Measurements from ENCODE around the gene EPN1. TPM values are rescaled to one million over a fixed set of nuclear protein-coding genes. Genes with fewer than 3 reads are reported as not detected.

The EPN1 gene
- polyA plus RNA-seq, 10 donors: 59.0 to 99.0 (median 74.3) TPM

DNA sequence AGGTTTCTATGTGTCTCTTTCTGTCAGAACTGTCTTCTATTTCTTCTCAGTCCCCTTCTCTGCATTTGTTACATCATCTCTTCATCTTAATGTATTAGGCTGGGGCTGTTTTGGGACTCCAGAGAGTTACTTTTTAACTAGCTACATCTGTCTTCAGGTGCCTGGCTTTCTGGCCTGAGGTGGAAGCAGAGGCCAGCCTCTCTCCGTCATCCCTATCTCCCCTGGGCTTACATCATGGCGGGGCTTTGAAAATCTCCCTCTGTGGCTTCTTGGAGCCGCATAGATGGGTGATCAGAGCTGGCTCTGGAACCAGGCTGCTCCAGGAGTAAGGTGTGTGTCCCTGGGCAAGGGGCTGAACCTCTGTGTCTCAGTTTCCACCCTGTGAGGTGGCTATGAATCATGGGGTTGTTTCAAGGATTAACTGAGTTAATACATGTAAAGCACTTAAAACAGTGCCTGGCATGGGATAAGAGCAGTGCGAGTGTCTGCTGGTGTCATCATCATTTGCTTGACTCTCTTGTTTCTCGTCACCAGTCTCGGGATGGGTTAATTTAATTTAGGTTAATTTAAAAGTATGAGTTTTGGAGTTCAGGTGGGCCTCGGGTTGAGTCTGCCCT lies 2.0 kb downstream of the EPN1 start:
- DNase-seq: no peak

DNA sequence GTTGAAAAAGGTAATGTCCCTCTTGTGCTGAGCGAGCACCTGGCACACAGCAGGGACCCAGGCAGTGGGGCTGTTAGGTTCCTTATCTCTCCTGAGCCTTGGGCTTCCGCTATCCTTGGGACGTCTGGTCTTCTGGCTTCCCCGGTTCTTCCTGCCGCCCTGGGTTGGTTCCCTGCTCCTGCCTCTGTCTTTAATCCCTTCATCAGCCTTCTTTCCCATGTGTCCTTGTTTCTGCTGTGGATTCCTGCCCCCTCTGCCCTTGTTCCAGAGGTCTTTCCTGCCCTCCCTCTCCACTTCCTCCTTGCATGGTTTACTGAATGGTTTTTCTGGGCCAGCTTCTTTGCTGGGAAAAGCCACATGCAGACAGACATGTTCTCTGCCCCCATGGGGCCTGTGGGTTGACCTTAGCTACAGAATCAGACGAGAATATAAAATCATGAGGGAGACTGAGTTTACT lies 2.6 kb downstream of the EPN1 start:
- DNase-seq: no peak

DNA sequence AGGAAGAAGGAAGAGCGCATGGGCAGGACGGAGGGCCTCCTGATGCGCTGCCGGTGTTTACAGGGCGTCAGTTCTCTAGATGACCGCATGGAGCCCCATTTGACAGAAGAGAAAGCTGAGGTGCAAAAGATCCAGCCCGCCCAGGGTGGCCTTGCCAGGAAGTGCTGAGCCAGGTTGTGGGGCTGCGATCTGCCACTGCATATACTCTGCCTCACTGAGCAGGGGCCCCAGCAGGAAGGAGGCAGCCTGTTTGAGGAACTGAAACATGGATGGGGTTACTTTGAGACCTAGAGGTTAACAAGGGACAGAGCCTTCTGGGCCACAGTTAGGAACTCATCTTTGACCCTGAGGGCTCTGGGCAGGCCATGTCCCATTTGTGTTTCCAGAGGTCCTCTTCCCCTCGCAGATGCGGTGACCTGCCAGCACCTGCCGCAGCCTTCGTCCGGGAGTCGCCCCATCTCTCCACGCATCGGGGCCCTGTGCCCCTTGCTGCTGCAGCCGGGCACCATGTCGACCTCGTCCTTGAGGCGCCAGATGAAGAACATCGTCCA lies 3.2 kb downstream of the EPN1 start:
- DNase-seq: peak in 2 of 3 donors; percentile 26 to 49

DNA sequence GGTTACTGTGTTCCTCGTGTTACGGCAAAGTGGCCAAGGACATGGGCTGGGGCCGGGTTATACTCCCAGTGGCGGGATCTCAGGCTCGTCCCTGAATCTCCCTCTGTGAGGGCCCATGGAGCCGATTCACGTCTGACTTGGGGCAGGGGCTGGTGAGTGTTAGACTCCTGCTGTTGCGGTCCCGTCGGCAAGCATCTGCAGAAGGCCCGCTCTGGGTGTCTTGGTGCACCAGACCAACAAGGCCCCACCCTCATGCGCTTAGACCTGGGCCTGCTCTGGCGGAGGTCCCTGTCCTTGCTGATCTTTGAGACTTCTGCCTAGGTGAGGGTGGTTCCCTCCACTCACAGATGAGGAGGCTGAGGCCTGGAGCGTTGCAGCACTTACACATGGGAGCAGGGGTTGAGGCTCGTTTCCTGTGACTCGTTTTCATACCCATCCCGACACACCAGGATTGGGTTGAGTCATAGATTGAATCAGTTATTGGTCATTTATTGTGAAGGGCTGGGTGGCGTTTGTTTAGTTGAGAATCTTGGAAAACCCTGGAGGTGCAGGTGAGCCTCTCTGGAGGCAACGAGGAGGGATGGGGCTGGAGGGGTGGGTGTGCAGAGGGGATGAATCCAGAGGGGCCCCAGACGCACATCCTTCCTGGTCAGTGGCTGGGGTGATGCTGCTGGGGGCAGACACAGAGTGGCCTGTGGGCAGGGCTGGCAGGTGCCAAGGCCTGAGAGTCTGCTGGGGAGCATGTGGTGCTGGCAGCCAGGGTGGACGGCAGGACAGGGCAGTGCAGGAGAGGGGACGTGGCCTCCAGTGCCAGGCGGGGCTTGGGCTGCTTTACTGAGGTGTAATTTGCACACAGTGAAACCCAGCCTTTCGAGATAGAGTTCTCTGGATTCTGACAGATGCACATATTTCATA lies 4.6 kb downstream of the EPN1 start:
- DNase-seq: no peak

DNA sequence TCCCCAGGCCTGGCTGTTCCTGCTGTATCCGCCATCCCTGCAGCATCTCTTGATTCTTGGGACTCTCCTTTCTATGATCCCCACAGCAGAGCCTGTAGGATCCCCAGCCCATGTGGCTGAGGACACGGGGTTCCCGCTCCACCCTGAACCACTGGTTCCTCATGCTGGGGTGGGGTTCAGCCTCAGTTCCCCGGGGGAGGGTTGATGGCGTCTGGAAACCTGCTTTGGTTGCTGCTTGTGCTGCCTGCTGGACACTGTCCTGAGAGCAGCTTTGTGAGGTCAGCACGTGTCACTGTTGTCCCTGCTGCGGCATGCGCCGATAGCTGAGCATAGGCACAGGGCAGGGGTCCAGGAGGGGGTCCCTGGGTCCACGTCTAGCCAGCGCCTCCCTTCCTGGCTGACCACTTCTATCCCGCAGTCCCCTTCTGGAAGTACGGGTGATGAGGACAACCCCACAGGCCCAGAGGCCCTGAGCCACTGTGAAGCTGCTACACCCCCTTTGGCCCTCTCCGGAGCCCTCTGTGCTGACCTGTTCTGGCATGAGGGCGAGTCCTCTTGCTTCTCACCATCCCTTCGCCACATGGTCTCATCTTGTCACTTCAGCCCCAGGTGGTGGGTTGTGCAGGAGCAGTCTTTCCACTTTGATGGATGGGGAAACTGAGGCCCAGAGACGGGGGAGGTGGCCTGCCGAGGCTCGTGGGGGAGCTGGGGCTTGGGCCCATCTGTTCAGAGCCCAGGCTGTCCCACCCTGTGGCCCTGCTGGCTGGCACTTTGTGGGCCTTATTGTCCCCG lies 5.5 kb downstream of the EPN1 start:
- no peak for DNase-seq

DNA sequence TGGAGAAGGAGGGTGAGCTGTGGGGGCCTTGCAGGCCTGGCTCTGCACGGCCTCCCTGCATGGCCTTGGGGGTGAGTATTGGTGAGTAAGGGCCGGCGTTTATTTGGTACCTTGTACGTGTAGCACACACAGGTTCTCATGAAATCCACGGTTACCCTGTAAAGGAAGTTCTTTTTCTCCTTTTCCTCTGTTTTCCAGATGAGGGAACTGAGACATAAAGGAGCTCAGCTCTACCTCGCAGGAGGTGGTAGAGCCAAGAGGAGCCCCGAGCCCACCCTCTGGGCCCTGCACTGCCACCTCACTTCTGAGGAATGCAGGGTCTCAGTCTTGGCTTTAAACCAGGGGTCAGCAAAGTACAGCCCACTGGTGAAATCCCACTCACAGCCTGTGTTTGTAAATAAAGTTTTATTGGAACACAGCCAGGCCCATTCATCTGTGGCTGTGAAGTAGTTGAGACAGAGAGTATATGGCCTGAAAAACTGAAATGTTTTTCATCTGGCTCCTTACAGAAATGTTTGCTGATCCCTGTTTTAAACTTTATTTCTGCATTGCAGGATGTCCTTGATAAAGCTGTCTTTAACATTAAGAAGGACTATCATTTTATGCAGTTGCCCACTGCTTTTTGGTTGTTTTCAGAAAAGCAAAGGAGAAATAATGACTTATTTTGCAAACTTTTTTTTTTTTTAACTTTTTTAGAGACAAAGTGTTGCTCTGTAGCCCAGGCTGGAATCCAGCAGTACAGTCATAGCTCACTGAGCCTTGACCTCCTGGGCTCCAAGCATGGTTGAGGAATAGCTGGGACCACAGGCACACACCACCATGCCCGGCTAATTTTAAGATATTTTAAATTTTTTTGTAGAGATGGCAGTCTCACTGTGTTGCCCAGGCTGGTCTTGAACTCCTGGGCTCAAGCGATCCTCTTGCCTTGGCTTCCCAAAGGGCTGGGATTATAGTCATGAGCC lies 6.4 kb downstream of the EPN1 start:
- DNase-seq: no peak

DNA sequence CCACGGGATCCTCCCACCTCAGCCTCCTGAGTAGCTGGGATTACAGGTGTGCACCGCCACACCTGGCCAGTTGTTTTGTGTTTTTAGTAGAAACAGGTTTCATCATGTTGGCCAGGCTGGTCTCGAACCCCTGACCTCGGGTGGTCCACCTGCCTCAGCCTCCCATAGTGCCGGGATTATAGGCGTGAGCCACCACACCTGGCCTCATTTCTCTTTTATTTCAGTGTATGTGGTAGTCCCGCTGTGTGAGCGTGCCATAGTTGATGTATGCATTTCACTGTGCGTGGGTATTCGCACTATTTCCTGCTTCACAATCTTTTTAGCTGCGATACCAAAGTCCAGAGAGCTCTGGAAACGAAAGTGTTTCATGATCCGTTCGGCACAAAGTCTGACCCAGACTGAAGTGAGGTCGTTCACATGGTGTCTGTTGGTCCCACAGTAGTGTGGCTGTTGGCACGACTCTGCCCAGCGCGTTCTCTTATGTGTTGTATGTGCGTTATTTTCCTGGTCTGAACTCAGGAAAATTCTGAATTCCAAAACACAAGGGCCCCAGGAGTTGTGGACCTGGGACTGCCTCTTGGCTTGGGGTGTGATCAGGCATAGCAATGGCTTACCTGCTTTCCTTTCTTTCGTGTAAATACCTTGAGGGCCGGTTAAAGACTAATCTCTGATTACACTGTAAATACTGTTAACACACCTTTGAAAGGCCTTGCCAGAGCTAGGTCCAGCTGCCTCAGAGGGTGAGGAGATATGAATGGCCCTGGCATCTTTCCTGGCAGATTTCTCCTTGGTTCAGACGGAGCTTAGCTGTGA lies 8.6 kb downstream of the EPN1 start:
- DNase-seq: no peak

DNA sequence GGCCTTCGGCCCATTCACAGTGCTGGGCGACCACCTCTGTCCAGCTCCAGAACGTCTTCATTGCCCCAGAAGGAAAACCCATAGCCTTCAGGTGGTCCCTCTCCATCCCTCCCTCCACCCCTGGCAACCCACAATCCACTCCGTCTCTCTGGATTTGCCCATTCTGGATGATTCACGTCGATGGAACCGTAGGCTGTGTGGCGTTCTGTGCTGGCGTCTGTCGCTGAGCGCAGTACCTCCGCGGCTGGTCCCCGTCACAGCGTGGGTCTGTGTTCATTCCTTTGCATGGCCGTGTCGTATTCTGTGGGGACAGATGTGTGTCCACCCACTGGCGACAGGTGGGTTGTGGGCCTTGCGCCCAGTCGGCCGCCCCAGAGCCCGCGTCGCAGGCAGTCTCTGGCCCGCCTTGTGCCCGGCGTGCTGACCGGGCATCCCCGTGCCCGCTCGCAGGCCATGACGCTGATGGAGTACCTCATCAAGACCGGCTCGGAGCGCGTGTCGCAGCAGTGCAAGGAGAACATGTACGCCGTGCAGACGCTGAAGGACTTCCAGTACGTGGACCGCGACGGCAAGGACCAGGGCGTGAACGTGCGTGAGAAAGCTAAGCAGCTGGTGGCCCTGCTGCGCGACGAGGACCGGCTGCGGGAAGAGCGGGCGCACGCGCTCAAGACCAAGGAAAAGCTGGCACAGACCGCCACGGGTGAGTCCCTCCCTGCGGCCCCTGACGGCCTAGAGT lies 10.1 kb downstream of the EPN1 start:
- no peak for DNase-seq

DNA sequence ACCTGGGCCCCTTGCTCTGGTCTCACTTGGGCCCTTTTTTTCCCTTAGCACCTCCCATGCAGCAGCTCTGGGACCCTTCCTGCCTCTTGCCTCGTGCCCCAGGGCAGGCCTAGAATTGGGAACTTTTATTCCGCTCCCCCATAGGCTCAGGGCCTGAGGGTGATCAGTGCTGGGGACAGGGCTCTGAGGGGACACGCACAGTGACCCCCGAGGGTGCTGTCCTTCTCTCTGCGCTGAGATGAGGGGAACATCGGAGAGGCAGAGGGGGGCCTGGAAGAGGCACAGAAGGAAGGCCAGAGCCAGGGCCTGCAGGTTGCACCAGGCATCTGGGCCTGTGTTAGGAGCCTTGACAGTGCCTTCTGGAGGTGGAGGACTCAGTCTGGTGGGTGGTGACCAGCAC lies 10.8 kb downstream of the EPN1 start:
- no peak for DNase-seq

DNA sequence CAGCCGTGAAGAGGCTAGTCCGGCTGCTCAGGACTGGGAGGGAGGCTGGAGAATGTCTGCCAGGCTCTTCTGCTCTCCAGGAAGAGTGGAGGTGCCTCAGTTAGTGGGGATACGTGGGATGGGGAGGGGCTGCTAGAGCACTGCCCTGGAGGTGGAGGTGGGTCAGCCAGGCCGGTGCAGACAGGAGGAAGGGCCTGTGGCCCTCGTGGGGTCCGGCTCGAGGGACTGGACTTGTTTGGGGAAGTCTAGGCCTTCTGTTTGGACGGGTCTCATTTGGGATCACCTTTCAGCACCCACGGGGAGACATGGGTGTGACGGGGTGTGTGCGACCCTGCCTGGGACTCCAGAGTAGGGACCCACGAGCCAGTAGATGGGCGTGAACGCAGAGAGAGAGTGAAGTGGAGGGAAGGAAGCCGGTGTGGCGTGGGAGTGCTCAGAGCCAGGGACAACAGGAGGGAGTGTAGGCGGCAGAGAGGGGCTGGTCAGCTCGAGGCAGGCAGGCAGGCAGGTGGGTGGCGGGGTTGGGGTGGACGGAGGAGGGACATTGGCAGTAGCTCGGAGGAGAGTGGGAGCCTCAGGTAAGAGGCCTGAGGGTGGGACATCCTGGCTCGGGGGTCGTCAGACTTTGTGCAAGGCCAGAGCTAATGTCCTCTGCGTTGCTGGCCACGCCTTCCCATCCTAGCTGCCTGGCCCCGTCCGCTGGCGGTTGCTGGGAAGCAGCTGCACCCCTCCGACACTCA lies 11.5 kb downstream of the EPN1 start:
- no peak for DNase-seq

DNA sequence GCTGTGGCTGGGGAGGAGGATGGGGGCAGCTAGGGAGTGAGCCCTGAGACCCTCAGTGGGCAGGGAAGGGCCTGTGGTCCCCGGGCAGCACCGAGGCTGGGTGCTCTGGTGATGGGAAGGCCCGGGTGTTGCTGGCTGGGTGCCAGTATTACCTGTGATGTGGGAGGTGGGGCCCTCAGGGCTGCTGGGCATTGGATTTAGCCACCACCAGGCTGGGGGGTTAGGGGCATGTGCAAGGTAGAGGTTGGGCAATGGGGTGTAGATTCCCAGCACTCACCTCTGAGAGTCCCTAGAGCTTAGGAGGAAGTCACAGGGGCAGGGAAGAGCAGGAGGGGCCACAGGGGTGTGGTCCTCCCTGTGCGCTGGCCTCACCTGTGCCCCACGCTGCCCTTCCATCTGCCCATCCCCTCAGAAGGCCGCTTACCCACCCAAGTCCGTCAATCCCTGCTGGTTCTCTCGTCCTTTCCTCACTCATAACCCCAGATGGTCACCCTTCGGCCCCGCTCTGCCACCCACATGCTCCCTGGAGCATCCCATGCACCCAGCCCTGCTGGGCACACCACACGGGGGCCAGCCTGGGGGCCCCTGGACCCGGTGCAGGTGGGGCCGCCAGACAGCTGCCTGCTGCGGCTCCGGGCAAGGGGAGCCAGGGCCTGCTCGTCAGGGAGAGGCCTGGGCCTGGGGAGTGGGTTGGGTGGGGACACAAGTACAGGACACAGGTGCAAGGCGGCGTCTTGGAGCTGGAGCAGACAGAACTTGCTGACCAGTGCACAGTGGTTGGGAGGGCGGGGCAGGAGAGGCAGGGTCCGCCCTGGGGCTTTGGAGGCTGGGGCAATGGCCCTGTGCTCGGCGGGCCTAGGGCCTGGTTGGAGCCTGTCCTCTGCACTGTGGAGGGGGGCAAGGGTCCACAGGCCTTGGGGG lies 12.5 kb downstream of the EPN1 start:
- no peak for DNase-seq

DNA sequence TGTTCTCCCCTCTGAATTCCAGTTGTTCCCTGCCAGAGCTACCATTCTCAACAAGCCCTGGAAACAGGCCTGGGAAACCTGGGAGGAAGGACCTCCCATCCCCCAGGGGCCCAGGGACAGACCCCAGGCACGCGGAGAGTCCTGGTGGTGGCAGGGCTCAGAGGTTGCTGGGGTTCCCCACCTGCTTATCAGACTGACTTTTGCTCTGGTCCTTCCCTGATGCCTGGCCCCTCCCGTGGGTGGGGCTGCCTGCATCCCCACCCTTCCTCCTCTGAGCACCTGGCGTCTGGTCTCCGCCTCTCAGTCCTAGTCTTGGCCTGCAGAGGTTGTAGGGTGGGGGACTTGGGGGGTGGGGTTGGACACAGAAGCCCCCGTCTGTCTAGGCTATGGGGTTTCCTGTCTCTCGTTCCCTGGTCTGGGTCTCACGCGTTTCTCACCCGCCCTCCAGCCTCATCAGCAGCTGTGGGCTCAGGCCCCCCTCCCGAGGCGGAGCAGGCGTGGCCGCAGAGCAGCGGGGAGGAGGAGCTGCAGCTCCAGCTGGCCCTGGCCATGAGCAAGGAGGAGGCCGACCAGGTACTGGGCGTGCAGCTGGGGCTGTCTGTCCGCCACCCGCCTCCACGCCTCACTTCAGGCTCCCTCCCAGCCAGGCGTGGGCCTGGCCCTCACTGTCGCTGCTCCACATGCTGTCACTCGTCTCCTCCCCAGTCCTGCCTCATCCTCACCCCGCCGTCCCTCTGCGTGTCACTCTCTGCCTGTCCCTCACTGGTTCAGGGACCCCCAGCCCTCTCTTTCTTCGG lies 13.6 kb downstream of the EPN1 start:
- DNase-seq: peak; percentile 48 to 83 (median 63)

DNA sequence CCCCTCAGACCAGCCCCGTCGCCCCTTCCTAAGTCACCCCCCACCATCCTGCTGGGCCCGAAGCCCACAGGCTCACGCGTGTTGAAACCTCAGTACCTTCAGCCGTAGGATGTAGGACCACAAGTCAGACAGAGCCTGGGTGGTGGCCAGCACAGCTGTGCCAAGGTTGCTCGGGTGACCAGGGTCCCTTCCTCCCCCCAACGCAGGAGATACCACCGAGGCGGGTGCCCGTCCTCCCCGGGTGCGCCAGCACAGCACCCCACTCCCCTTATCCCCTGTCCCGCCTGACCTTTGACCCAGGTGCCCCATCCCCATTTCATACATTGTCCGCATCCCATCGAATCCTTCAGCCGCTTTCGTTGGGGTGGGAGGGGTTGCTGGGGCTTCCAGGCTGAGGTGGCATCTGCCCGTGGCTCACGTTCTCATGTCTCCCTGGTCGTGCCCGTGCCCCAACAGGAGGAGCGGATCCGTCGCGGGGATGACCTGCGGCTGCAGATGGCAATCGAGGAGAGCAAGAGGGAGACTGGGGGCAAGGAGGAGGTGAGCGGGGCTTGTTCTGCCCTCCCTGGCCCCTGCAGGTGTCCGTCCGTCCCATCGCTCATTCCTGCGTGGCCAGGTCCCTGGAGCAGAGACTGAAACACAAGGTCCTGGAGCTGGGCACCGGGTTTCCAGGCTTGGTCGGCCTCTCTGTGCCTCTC lies 14.5 kb downstream of the EPN1 start:
- DNase-seq: no peak

DNA sequence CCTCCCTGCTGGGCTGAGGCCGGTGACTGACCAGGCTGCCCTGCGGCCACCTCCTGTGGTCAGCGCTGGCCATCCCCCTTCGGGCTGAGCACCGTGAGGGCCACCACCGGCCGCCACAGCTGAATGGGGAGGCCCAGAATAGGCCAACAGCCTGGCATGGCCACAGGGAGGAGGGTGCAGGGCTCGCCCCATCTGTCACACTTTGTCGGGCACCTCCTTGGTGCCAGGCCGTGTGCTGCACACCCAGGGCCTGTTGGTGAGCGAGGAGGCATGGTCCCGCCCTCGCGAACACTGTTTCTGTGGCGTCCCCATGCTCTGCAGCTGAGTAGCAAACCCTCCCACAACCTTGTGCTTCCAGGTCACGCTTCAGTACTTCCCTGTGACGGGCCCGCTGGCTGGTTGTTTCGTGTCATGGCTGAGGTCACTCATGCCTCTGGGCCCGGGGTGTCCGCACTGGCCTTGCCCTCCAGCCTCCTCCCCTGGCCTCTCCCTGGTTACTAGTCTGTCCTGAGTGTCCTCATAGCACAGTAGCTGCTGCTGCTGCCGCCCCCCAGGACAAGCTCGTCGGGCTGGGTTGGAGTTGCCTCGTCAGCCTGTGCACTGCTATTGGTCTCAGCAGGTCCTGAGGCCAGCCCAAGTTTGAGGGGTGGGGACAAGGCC lies 15.2 kb downstream of the EPN1 start:
- DNase-seq: no peak
